ENCODE data around the gene ADH1A.
A peak's percentile ranks its signal among the peaks of the same experiment; 100 is the strongest.
"Not testable (repeated sequence)": the region's sequence is repeated elsewhere in the genome, so short reads cannot be mapped to it uniquely, and the experiment has no call there.

The ADH1A gene

DNA sequence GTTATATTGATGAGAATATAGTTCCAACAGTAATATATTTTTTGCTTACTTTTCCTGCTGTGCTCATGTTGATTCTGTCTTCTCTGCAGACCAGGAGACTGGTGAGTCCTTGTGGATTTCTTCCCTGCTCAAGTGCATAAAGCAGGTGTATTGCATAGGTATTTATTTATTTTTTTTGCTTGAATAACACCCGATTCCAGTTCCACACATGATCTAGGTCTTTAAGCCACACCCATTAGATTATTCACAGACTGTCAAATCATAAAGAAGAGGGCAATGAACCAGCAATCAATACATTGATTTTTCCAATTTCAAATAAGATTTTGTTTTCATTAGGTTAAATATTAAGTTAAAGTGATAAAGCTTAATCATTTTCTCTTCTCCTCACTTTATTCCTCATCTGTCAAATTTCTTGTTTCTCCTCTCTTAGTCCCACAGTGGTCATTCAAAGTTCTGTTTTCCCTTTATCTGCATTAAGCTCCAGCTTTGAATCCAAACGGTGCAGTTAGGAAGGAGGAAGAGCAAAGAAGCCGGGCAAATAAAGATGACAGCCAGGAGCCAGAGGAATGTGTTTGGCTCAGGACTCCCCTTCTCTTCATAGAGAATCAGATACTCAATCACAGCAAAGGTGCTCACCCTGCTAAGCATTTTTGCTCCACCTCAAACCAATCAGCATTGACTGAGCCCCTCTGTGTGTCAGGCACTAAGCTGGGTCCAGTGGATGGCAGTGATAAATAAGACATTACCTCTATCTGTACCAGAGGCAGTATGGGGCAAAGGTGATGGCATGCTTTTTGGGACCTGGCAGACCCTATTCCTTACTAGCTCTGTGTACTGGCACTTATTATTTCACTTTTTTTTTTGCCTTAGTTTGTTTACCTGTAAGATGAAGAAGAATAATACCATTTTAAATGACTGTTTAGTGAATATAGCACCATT lies at the start of gene ADH1A:
Gene ADH1A, minus strand, starts transcription at position 138 of the 939 bp plus-strand sequence. Its CDS starts 71 bp downstream, at position 67.
- DNase-seq: no peak

DNA sequence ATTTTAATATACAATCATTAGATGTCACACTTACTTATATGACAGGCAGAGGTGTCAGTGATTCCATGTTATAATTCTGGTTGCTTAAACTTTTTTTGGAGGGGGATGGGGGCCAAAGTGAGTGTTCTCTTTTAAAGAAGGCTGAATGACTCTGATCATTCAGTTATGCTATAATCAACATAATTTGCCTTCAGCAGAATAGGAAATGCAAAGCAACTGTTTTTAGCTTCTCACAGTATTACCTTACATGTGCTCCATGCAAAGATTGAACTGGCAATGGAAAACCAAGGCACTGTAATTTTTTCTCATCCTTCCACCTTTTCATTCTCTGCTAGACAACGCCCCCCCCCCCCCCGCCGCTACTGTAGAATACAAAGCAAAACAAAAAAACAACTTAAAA lies 48.4 kb upstream of the ADH1A start:
- DNase-seq: no peak

DNA sequence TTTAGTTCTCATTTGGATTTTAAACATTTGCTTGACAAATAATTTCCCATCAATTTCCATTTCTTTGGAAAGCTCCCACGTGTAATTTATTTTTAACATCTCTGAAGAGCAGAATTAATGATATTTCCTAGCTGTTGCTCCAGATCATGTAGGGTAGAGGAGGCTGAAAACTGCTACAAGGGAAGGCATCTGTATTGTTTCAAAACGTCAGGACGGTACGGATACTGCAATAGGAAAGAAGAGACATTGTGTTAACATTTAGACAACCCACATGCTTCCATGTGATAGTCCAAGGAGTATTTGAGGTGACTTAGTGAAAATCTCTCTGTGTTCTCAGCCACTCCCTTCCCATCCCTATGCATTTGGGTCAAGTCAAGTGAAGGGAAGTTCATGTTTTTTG lies 45.8 kb upstream of the ADH1A start:
- DNase-seq: no peak

DNA sequence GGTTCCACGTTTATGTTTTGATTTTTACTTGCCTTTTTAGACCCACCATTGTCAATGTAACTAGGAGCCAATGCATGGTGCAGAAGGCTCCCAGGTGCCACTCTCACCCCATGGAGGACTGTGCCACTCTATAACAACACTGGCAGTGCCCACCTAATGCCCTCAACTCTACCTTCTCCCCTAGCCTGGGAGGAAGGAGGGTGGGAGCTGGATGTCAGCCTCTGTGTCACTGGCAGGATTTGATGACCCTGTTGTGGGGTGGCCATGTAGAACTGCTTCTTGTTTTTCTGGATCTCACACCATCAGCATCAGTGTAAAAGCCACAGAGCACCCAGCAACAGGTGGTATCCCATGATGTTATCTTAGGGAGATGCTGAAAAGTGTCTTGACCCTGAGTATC lies 44.1 kb upstream of the ADH1A start:
- no peak for DNase-seq

DNA sequence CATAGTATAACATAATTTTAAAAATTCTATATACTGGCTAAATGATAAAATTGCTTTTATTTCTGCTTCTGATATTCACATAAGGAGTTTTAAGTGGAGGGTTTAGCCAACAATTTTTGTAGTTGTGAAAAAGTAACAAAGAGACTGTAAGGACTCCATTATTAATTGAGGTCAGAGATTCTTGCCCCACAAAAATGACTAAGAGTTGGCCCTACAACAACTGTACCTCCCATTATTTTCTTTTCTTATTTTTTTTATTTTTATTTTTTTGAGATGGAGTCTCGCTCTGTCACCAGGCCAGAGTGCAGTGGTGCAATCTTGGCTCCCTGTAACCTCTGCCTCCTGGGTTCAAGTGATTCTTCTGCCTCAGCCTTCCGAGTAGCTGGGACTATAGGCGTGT lies 39.9 kb upstream of the ADH1A start:
- no peak for DNase-seq

DNA sequence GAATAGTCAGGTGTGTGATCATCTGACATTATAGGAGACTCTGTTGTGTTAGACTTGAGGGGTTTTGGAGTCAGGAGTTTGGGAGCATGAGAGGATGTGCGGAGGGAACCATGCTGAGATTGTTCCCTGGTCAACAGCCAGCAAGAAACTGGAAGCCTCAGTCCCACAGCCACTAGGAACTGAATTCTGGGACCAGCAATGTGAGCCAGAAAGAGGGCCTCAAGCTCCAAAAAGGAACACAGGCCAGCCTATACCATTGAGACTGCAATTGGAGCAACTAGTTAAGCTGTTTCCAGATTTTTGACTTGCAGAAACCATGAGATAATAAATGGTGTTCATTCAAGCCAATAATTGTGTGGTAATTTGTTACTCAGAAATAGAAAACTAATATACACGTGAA lies 39.1 kb upstream of the ADH1A start:
- no peak for DNase-seq

DNA sequence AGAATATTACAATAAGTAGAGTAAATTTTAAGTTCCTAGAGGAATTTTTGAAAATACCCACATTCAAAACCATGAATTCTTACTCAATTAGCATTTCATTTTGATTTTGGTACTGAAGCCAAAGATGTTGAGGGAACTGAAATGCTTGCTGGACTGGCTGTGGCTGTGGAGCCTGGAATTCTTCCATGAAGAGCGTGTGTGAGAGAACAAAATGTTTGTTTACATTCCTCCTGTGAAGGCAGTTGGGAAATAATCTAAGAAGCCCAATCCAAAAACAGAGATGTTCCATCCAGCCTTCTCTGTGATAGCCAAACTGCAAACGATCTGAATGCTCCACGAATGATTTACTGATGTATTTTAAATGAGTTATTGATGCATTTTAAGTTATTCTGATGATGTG lies 34.2 kb upstream of the ADH1A start:
- DNase-seq: no peak

DNA sequence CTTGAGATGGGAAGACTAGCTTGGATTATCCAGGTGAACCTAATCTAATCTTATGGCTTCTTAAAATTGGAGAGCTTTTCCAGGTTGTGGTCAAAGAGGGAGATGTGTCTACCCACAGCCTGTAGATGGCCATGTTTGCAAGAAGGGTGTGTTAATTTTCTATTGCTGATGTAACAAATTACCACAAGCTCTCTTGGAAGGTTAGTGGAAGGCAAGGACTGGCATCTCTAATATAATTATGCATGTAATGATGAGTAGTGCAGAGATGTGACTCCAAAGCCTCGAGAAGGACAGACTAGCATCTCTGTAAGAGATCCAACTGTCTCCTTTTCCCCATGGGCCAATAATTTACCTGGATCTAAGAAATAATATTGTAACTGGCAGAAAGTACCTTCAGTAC lies 33.6 kb upstream of the ADH1A start:
- DNase-seq: no peak

DNA sequence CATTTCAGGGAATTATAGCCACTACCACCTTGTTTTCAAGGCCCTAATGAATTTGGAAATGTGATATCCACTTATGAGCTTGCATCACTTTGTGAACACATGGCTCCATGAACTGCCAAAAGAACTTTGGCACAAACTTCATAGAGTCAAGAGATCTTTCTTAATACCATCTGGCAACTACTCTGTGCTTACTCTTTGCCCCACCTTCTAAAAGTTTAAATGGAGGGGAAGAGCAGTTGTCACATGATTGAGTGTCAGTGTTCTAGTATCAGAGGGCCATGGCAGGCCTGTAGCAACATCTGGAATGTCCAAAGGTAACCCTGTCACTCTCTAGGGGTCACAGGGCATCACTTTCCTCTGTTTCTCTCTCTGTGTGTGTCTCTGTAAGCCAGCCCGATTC lies 33.0 kb upstream of the ADH1A start:
- peak; percentile 79 to 90 for DNase-seq

DNA sequence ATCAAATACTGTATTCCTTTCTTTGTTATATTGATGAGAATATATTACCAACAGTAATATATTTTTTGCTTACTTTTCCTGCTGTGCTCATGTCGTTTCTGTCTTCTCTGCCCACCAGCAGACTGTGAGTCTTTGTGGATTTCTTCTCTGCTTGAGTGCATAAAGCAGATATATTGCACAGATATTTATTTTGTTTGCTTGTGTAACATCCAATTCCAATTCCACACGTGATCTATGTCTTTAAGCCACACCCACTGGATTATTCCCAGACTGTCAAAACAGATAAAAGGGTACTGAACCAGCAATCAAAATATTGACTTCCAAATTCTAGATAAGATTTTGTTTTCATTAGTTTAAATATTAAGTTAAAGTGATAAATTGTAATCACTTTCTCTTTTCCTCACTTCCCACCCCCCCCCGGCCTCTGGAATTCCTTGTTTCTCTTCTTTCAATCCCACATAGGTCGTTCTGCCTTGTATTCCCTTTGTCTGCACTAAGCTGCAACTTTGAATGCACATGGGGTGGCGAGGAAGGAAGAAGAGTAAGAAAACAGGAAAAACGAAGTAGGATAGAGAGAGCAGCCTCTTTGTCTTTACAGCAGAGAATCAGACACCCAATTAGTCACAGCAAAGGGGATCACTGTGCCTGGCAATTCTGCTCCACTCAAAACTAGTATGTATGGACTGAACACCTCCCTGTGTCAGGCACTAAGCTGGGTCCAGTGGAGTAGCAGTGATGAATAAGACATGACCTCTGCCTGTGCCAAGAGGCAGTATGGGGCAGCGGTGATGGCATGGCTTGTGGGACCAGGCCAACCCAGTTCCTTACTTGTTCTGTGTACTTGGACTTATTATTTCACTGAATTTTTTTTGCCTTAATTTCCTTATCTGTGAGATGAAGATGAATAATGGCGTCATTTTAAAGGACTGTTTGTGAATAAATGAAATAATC lies 30.7 kb upstream of the ADH1A start, which contains the start of gene ADH1B:
Gene ADH1B, minus strand, starts transcription at position 161 of the 951 bp plus-strand sequence. Its CDS starts 70 bp downstream, at position 91.
- DNase-seq: no peak

DNA sequence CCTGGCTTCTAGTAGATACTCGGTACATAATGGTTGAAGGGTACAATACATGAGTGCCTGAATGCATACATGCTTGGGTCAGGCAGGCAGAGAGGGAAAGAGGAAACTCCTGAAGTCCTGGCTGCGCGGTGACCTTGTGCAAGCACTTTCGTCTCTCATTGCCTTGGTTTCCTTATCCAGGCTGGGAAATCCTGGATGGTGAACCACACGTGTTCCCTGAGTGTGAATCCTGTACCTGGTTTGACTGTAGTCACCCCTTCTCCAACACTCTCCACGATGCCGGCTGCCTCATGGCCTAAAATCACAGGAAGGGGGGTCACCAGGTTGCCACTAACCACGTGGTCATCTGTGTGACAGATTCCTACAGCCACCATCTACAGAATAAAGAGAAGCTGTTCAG lies 27.0 kb upstream of the ADH1A start:
- DNase-seq: not testable (repeated sequence)

DNA sequence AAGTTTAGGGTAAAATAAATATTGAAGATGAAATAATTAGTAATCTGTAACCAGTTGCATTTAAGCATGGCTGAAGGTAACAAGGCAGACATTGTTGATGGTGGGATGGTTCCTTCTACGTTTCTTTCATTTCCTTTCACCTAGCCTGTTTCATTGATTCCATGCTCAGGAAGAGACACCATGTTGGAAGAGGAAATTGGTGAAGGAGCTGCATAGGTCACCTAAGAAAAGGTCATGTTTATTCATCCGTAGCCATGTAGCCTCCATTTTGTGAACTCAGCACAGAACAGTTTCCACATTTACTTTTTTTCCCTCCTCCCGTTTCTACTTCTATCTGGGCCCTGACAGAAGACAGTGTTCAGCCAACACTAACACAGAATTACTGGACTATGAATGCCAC lies 26.6 kb upstream of the ADH1A start:
- no peak for DNase-seq

DNA sequence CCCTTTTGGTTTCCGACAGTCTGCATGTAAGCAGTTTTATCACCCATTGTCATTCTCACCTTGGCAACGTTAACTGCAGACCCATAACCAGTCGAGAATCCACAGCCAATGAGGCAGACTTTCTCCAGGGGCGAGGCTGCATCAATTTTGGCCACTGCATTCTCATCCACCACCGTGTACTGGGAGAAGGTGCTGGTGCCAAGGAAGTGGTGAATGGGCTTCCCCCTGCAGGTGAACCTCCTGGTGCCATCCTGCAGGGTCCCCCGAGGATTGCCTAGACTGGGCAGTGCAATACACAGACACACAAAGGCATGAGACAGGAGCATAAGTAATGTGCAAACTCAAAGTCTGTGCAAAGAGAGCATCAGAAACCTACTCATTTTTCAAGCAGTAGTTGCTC lies 25.1 kb upstream of the ADH1A start:
- no peak for DNase-seq

DNA sequence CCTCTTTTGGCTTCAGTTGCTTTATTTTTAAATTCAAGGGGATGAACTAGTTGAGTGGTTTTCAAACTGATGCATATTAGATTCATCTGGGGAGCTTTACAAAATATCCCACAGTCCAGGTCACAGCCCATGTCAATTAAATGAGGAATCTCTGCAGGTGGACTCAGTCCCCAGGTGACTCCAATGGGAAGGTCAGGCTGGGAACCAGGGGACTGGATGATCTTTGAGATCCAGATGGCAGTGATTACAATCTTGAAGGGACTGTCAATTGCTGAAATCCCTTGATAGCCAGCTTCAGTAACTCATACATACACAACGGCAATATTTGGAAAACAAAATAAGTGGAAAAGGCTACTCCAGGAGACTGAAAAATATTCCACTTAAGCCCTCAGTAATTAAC lies 23.4 kb upstream of the ADH1A start:
- DNase-seq: no peak

DNA sequence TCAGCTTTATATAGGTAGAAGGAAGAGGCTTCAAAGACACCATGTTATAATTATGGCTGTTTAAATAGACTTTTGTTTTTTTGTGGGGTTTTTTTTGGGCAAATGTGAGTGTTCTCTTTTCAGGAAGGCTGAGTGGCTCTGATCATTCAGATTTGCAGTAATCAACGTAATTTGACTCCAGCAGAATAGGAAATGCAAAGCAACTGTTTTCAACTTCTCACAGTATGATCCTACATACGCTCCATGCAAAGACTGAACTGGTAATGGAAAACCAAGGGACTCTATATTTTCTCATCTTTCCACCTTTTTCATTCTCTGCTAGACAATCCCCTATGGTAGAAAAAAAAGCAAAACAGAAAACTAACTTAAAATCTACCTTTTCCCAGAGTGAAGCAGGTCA lies 19.6 kb upstream of the ADH1A start:
- DNase-seq: no peak

DNA sequence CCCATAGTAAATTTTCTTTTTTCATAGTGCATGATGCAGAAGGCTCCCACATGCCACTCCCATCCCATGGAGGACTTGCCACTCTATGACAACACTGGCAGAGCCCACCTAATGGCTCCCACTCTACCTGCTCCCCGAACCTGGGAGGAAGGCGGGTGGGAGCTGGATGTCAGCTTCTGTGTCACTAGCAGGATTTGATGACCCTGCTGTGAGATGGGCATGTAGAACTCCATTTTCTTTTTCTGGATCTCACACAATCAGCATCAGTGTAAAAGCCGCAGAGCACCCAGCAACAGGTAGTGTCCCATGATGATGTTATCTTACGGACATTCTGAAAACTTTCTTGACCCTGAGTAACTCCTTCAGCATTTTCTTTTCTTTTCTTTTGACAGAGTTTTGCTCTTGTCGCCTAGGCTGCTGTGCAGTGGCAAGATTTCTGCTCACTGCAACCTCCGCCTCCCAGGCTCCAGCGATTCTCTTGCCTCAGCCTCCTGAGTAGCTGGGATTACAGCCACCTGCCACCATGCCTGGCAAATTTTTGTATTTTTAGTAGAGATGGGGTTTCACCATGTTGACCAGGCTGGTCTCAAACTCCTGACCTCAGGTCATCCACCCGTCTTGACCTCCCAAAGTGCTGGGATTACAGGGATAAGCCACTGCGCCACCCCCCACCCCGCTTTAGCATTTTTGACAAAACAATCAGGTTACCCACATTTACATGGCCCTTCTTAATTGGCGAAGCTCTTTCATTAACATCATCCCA lies 15.0 kb upstream of the ADH1A start:
- no peak for DNase-seq

DNA sequence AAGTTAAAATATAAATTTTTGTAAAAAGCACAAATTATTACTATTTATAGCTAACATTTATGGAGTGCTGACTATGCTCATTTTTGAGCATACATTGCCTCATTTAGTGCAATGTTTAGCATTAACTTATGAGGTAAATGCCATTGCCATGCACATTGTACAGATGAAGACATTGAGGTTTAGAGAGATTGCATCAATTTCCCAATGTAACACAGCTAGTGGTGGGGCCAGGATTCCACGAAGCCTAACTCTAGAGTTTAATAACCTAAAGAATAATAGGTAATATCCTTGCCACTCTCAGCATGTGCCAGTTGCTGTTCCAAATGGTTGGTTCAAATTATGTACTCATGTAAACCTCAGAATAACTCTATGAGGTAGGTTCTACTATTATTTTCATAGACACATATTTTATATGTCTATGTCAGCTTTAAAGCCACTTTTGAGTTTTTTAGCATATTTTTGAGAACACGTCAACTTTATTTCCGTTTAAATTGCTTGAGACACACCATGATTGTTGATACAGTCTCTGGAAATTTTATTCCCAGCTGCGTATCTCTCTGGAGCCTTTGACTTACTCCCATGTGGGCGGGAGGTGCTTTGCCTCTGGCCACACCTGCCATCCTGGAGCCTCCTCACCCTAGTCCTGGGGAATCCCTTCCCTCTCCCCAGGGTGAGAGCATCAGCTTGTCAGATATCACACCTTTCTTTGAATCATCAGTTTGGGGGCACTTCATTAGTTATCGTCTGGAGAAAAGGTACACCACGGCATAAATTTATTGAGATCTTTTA lies 10.8 kb upstream of the ADH1A start:
- no peak for DNase-seq

DNA sequence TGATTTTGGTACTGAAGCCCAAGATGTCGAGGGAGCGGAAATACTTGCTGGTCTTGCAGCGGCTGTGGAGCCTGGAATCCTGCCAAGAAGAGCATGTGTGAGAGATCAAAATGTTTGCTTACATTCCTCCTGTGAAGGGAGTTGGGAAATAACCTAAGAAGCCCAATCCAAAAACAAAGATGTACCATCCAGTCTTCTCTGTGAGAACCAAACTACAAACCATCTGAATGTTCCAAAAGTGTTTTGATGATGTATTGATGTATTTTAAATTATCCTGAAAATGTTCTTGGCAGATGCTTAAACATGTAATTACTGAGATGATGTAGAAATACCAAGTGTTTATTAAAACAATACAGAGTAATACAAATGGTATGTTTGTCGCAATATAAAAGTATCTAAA lies 10.1 kb upstream of the ADH1A start:
- DNase-seq: peak; percentile 35 to 75

DNA sequence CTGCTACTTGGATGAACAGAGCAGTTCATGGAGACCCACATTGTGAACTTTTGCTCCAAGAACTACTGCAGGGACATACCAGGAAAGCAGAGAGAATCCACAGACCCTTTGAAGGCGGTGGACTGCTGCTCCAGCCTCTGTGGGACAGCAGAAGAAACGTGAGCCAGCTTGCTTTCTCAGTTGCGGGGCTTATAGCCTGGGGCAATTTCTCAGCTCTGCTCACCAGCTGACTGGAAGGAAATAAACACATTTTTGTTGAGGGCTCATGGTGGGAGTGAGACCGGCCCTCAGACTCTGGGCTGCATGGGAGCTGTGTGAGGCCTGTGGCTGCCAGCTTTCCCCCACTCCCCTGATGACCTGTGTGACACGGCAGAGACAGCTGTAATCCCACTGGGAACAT lies 2.6 kb upstream of the ADH1A start:
- no peak for DNase-seq

DNA sequence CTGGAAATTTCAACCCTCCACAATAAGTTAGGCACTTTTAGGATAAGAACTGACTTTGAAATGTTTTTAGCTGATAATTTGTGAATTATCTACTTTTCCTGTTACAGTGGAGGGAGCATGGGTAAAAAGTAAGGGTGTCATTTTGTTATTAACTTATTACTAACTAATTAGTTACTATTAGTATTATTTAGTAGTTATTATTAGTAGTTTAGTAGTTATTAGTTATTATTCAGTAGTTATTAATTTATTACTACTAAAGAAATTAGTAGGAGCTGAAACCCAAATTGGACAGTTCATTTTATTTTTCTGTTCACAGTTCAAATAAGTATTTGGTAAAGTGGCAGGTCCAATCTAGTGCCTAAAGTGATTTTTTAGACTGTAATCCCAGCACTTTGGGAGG lies 5.4 kb downstream of the ADH1A start:
- no peak for DNase-seq

DNA sequence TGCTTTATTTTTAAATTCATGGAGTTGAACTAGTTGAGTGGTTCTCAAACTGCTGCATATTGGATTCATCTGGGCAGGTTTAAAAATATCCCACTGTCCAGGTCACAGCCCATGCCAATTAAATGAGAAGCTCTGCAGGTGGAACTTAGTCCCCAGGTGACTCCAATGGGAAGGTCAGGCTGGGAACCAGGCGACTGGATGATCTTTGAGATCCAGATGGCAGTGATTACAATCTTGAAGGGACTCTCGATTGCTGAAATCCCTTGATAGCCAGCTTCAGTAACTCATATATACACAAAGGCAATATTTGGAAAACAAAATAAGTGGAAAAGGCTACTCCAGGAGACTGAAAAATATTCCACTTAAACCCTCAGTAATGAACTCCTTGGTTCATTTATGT lies 8.1 kb downstream of the ADH1A start:
- no peak for DNase-seq

DNA sequence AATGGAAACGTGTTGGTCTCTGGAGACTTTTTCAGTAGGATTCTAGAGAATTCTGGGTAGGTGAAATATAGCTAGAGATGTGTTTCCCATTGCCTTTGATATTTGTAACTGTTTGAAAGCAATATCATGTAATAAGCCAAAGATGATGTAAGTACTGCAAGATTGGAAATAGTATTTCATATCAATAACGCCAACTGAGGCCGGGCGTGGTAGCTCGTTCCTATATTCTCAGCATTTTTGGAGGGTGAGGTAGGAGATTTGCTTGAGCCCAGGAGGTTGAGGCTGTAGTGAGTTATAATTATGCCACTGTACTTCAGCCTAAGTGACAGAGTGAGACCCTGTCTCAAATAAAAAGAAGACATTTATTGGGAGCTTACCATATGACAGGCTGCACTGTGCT lies 9.5 kb downstream of the ADH1A start:
- DNase-seq: no peak
